Liver (tissue), 3 donors: ENCODE measurements around the gene BCL3.

Experiments used
- FOXA2 ChIP-seq: IDR thresholded peaks from 2 replicates; pipeline ENCODE4 v1.6.1; 2016; ENCODE audit warnings: antibody characterized with exemption
- HNF4A ChIP-seq, 2 donors: conservative IDR thresholded peaks; 2 replicates each; pipeline ENCODE4 v1.6.1; 2016; ENCODE audit warnings: antibody characterized with exemption in 2 of 2, mild to moderate bottlenecking in 2 of 2
- NR2F2 ChIP-seq: IDR thresholded peaks from 2 replicates; pipeline ENCODE4 v1.6.1; 2016; ENCODE audit warnings: antibody characterized with exemption
- RAD21 ChIP-seq, 2 donors: IDR thresholded peaks; 2 replicates each; pipeline ENCODE4 v1.6.1; 2016; ENCODE audit warnings: antibody characterized with exemption in 2 of 2, mild to moderate bottlenecking in 2 of 2
- SP1 ChIP-seq: IDR thresholded peaks from 2 replicates; pipeline ENCODE4 v1.6.1; 2018; ENCODE audit warnings: antibody characterized with exemption, mild to moderate bottlenecking
- YY1 ChIP-seq: IDR thresholded peaks from 2 replicates; pipeline ENCODE4 v1.6.1; 2016; ENCODE audit warnings: antibody characterized with exemption, mild to moderate bottlenecking
- TF ChIP-seq, protein P1 (sequence below): fragments of 150-350 bp; IDR thresholded peaks from 2 replicates; pipeline ENCODE4 v1.5.1; 2017; ENCODE audit warnings: improper control_type of control experiment, low read depth, low read length; ENCODE audit not compliant: missing input control
- TF ChIP-seq, protein P2 (sequence below): IDR thresholded peaks from 2 replicates; pipeline ENCODE4 v1.6.1; 2016; ENCODE audit warnings: antibody characterized with exemption
- TF ChIP-seq, protein P3 (sequence below): IDR thresholded peaks from 2 replicates; pipeline ENCODE4 v1.6.1; 2016; ENCODE audit warnings: antibody characterized with exemption
- TF ChIP-seq, protein P4 (sequence below): IDR thresholded peaks from 2 replicates; pipeline ENCODE4 v1.6.1; 2016; ENCODE audit warnings: antibody characterized with exemption
- donor health status: healthy.
- donor health status: healthy.

DNA sequence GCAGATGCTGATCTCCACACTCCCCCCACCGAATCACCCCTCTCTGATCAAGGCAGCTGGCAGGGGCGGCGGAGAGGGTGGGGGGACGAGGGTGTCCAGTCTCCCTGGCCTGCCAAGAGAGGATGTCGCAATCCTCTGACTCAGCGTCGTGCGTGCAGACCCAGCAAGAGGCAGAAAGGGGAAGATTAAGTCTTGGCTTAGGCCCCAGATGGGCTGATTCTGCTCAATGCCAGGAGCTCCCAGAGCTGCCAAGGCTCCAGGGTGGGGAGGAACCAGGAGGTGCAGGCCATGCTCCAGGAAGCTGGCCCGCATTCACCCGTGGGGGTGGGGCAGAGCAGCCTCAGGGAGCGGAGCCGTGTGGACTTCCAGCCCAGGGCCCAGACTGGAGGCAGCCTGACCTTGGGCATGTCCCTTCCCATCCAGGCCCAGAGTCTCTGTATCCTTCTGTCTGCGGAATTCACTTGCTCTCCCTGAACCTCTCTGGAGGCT is 6.6 kb upstream of the BCL3 start:
- TF ChIP-seq, protein P1, sequence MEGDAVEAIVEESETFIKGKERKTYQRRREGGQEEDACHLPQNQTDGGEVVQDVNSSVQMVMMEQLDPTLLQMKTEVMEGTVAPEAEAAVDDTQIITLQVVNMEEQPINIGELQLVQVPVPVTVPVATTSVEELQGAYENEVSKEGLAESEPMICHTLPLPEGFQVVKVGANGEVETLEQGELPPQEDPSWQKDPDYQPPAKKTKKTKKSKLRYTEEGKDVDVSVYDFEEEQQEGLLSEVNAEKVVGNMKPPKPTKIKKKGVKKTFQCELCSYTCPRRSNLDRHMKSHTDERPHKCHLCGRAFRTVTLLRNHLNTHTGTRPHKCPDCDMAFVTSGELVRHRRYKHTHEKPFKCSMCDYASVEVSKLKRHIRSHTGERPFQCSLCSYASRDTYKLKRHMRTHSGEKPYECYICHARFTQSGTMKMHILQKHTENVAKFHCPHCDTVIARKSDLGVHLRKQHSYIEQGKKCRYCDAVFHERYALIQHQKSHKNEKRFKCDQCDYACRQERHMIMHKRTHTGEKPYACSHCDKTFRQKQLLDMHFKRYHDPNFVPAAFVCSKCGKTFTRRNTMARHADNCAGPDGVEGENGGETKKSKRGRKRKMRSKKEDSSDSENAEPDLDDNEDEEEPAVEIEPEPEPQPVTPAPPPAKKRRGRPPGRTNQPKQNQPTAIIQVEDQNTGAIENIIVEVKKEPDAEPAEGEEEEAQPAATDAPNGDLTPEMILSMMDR: no peak
- peak; percentile 78 for TF ChIP-seq YY1
- peak; percentile 92 for TF ChIP-seq SP1
- TF ChIP-seq RAD21 (IDR thresholded peaks at IDR 0.05): peak; percentile 36 to 72
- TF ChIP-seq, protein P2, sequence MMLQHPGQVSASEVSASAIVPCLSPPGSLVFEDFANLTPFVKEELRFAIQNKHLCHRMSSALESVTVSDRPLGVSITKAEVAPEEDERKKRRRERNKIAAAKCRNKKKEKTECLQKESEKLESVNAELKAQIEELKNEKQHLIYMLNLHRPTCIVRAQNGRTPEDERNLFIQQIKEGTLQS: peak; percentile 85
- peak; percentile 95 for TF ChIP-seq NR2F2
- peak; percentile 84 for TF ChIP-seq HNF4A (conservative IDR thresholded peaks at IDR 0.05)
- TF ChIP-seq, protein P3, sequence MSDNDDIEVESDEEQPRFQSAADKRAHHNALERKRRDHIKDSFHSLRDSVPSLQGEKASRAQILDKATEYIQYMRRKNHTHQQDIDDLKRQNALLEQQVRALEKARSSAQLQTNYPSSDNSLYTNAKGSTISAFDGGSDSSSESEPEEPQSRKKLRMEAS: peak; percentile 97
- TF ChIP-seq FOXA2: peak; percentile 21
- TF ChIP-seq, protein P4, sequence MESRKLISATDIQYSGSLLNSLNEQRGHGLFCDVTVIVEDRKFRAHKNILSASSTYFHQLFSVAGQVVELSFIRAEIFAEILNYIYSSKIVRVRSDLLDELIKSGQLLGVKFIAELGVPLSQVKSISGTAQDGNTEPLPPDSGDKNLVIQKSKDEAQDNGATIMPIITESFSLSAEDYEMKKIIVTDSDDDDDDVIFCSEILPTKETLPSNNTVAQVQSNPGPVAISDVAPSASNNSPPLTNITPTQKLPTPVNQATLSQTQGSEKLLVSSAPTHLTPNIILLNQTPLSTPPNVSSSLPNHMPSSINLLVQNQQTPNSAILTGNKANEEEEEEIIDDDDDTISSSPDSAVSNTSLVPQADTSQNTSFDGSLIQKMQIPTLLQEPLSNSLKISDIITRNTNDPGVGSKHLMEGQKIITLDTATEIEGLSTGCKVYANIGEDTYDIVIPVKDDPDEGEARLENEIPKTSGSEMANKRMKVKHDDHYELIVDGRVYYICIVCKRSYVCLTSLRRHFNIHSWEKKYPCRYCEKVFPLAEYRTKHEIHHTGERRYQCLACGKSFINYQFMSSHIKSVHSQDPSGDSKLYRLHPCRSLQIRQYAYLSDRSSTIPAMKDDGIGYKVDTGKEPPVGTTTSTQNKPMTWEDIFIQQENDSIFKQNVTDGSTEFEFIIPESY: peak; percentile 62
